ENCODE measurements around the gene RAD21L1. TPM values are rescaled to one million over a fixed set of nuclear protein-coding genes. Genes with fewer than 3 reads are reported as not detected.
"Not testable (repeated sequence)": the region's sequence is repeated elsewhere in the genome, so short reads cannot be mapped to it uniquely, and the experiment has no call there.

Gene RAD21L1
- total RNA-seq, 4 donors from 2014 or later = 0.34 TPM; not detected in 3

DNA sequence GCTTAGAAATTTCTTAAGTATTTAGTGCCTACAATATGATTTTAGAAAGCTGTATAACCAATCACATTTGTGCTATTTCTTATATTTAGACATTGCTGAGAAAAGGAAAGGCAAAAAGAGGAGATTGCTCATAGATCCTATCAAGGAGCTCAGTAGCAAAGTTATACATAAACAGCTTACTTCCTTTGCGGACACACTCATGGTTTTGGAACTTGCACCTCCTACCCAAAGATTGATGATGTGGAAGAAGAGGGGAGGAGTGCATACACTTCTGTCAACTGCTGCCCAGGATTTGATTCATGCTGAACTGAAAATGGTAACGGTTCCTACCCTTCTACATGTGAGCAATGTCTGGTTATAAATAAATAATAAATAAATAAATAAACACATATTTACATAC lies 16.7 kb downstream of the RAD21L1 start:
- peaks cover 17% of the 10 kb centered on the region for H3K27me3 ChIP-seq
- 51% methylated on average over 2 of the region's 2 CpGs for WGBS
- H3K4me1 ChIP-seq = no peaks in the 10 kb centered on the region
- no peak overlapping the region for H3K27ac ChIP-seq
- H3K9me3 ChIP-seq = no peaks in the 10 kb centered on the region
- no peak overlapping the region for H3K4me3 ChIP-seq
- no peak for DNase-seq (ENCODE audit: low spot score in 2 of 2)
- TF ChIP-seq EP300 (IDR thresholded peaks at IDR 0.05) = no peak
- no peak for TF ChIP-seq POLR2AphosphoS5 (IDR thresholded peaks at IDR 0.05)
- no peak for TF ChIP-seq POLR2A (IDR thresholded peaks at IDR 0.05)
- TF ChIP-seq, protein P1, sequence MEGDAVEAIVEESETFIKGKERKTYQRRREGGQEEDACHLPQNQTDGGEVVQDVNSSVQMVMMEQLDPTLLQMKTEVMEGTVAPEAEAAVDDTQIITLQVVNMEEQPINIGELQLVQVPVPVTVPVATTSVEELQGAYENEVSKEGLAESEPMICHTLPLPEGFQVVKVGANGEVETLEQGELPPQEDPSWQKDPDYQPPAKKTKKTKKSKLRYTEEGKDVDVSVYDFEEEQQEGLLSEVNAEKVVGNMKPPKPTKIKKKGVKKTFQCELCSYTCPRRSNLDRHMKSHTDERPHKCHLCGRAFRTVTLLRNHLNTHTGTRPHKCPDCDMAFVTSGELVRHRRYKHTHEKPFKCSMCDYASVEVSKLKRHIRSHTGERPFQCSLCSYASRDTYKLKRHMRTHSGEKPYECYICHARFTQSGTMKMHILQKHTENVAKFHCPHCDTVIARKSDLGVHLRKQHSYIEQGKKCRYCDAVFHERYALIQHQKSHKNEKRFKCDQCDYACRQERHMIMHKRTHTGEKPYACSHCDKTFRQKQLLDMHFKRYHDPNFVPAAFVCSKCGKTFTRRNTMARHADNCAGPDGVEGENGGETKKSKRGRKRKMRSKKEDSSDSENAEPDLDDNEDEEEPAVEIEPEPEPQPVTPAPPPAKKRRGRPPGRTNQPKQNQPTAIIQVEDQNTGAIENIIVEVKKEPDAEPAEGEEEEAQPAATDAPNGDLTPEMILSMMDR (IDR thresholded peaks at IDR 0.05) = no peak
- H3K36me3 ChIP-seq = no peaks in the 10 kb centered on the region

DNA sequence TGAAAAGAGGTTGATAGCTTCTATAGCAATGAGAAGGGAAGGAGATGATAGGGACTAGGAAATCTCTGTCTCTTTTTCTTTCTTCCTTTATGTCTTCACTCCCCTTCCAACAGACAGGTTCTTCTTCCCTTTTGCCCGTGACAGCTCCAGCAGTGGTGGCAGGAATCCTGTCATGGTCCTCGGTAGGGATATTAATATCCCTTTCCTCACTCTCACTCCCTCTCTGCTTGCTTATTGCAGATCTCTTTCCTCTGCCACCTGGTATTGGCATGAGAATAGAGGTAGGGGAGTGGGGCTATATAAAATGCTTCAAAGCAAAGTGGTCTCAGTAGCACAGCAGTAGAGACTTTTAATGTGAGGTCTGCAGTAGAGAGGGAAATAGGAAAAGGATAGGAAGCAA lies 19.7 kb downstream of the RAD21L1 start:
- 41% methylated on average over 2 of the region's 2 CpGs for WGBS
- H3K27ac ChIP-seq = no peak overlapping the region
- peaks cover 17% of the 10 kb centered on the region for H3K27me3 ChIP-seq
- no peaks in the 10 kb centered on the region for H3K4me1 ChIP-seq
- TF ChIP-seq, protein P1 (IDR thresholded peaks at IDR 0.05) = no peak
- no peak for TF ChIP-seq EP300 (IDR thresholded peaks at IDR 0.05)
- H3K9me3 ChIP-seq = no peaks in the 10 kb centered on the region
- no peak overlapping the region for H3K4me3 ChIP-seq
- no peak for DNase-seq (ENCODE audit: low spot score in 2 of 2)
- no peaks in the 10 kb centered on the region for H3K36me3 ChIP-seq

DNA sequence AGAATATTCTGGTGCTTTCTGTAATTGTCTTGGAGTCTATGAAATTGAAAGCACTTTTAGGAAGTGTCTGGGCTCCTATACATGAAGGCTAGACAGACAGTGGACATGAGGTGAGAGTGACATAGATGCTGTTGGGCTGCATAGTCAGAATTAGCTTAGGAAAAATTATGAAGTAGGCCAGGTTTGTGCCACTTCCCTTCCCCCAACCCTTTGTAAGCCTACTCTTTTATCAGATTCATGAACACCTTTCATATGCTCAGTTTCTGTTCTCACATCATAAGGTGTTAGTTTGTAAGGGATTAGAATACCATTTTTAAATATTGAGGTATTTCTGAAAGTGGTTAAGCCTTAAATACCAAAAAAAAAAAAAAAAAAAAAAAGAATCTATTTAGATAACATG lies 21.8 kb downstream of the RAD21L1 start:
- TF ChIP-seq, protein P1 (IDR thresholded peaks at IDR 0.05) = no peak
- no peak for TF ChIP-seq EP300 (IDR thresholded peaks at IDR 0.05)
- TF ChIP-seq POLR2A (IDR thresholded peaks at IDR 0.05) = no peak
- no peak for TF ChIP-seq POLR2AphosphoS5 (IDR thresholded peaks at IDR 0.05)
- H3K36me3 ChIP-seq = no peaks in the 10 kb centered on the region
- no peaks in the 10 kb centered on the region for H3K4me1 ChIP-seq
- H3K27me3 ChIP-seq = peaks cover 4% of the 10 kb centered on the region
- DNase-seq (ENCODE audit: low spot score in 2 of 2) = no peak
- no peaks in the 10 kb centered on the region for H3K9me3 ChIP-seq
- no peak overlapping the region for H3K27ac ChIP-seq
- H3K4me3 ChIP-seq = no peak overlapping the region

DNA sequence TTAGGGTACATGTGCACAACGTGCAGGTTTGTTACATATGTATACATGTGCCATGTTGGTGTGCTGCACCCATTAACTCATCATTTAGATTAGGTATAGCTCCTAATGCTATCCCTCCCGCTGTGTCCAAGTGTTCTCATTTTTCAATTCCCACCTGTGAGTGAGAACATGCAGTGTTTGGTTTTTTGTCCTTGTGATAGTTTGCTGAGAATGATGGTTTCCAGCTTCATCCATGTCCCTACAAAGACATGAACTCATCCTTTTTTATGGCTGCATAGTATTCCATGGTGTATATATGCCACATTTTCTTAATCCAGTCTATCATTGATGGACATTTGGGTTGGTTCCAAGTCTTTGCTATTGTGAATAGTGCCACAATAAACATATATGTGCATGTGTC lies 24.4 kb downstream of the RAD21L1 start:
- not testable (repeated sequence) for H3K36me3 ChIP-seq; DNase-seq (ENCODE audit: low spot score in 2 of 2); H3K4me3 ChIP-seq; H3K4me1 ChIP-seq; H3K27ac ChIP-seq; H3K9me3 ChIP-seq
- peaks cover 23% of the 10 kb centered on the region for H3K27me3 ChIP-seq
- 100% methylated on average over 2 of the region's 2 CpGs for WGBS

DNA sequence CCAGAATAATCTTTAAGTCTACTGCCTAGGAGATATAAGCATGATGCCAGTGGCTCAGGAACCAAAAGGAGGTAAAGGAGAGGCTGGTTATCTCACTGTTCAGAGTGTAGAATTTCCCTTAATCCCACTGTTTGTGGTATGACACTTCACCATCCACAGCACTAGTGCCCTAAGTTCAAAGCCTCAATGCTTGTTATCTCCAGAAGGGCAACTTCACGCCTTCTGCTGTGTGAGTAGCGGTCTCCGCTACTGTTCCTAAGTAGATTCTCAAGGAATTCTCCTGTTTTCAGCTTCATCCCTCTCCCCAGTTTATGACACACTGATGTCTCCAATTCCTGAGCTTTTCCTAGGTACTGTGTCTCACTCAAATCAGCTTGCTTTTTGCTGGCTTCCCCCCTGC lies 26.6 kb downstream of the RAD21L1 start:
- Histone ChIP-seq H3K36me3 (no peaks in the 10 kb centered on the region), H3K9me3 (no peaks in the 10 kb centered on the region), H3K27me3 (peaks cover 29% of the 10 kb centered on the region), H3K4me3 (no peak overlapping the region), H3K27ac (no peak overlapping the region), H3K4me1 (no peaks in the 10 kb centered on the region)
- no peak for DNase-seq (ENCODE audit: low spot score in 2 of 2)
- 71% methylated on average over 3 of the region's 3 CpGs for WGBS
- TF ChIP-seq POLR2A (IDR thresholded peaks at IDR 0.05) (no peak), EP300 (IDR thresholded peaks at IDR 0.05) (no peak), POLR2AphosphoS5 (IDR thresholded peaks at IDR 0.05) (no peak)
- TF ChIP-seq, protein P1 (IDR thresholded peaks at IDR 0.05) = no peak

DNA sequence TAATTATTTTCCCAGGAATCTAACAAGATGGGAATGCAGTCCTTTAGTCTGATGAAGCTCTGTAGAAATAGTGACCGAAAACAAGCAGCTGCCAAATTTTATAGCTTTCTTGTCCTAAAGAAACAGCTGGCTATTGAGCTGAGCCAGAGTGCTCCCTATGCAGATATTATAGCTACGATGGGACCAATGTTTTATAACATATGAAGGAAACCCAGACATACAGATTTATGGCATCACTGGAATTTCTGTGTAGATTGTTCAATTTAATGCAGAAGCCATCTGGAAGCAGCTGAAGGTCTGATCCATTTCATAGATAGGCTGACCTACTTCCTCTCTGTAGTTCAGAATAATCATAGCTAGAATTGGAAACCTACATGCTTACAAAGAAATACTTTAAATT lies 28.4 kb downstream of the RAD21L1 start:
- Histone ChIP-seq H3K36me3 (no peaks in the 10 kb centered on the region), H3K9me3 (no peaks in the 10 kb centered on the region), H3K4me3 (no peak overlapping the region), H3K27me3 (peaks cover 29% of the 10 kb centered on the region), H3K4me1 (no peaks in the 10 kb centered on the region), H3K27ac (no peak overlapping the region)
- TF ChIP-seq POLR2A (IDR thresholded peaks at IDR 0.05) (no peak), EP300 (IDR thresholded peaks at IDR 0.05) (no peak), POLR2AphosphoS5 (IDR thresholded peaks at IDR 0.05) (no peak)
- TF ChIP-seq, protein P1 (IDR thresholded peaks at IDR 0.05) = no peak
- no peak for DNase-seq (ENCODE audit: low spot score in 2 of 2)
- 60% methylated on average over 2 of the region's 2 CpGs for WGBS
